Epithelial cell of proximal tubule (primary cell): ENCODE measurements around the gene SAA4. TPM values are rescaled to one million over a fixed set of nuclear protein-coding genes. Genes with fewer than 3 reads are reported as not detected.

ENCODE experiments used
- DNase-seq: peaks from one replicate; pipeline ENCODE4 v3.0.0-alpha.2; 2011; ENCODE audit warnings: low read depth
- H3K4me3 ChIP-seq: 2 replicates; pipeline ENCODE4 v1.5.1; 2011; ENCODE audit warnings: low read depth, mild to moderate bottlenecking, low read length
- CTCF ChIP-seq: conservative IDR thresholded peaks from 2 replicates; pipeline ENCODE4 v1.5.1; 2012; ENCODE audit warnings: low read depth, mild to moderate bottlenecking, low read length
- total RNA-seq: library from RNA; depleted of rRNA; stranded (reverse); fragments of >200 nt; gene quantifications from 2 replicates; pipeline ENCODE4 v1.2.3, GENCODE V29; 2015

The SAA4 gene
- total RNA-seq, result 0.22 and 2.8 TPM in 2 replicates

- no peak for TF ChIP-seq CTCF
- no peak for DNase-seq
- no peak within 1 kb of the TSS for H3K4me3 ChIP-seq
Observed at GRCh38 chr11:18236664-18237356, at the start of gene SAA4. TSS of gene SAA4 (minus strand) at chr11:18236802. CDS start at chr11:18235926, 876 bp downstream.

GRCh38 chr11:18285841-18286240, 49.2 kb upstream of the SAA4 start:
- no peak overlapping the region for H3K4me3 ChIP-seq
- no peak for TF ChIP-seq CTCF
- DNase-seq, result no peak

- no peak for DNase-seq
- no peak for TF ChIP-seq CTCF
Observed at GRCh38 chr11:18282626-18283025, 46.0 kb upstream of the SAA4 start.

GRCh38 chr11:18280438-18281045, 43.9 kb upstream of the SAA4 start:
- no peak for TF ChIP-seq CTCF

More at GRCh38 chr11:18282626-18283025, 46.0 kb upstream of the SAA4 start:
- H3K4me3 ChIP-seq, result no peak overlapping the region

GRCh38 chr11:18277565-18278271, 41.1 kb upstream of the SAA4 start:
- no peak for DNase-seq
- H3K4me3 ChIP-seq, result no peak overlapping the region
- no peak for TF ChIP-seq CTCF

More at GRCh38 chr11:18280438-18281045, 43.9 kb upstream of the SAA4 start:
- DNase-seq, result no peak
- no peak overlapping the region for H3K4me3 ChIP-seq

GRCh38 chr11:18271206-18271605, 34.6 kb upstream of the SAA4 start:
- TF ChIP-seq CTCF, result no peak
- no peak for DNase-seq
- H3K4me3 ChIP-seq, result no peak overlapping the region
